GM06990 (cell line): Measurements from ENCODE around the gene DYSF.

Experiments used
- DNase-seq: peaks from one replicate; pipeline ENCODE4 v3.0.0-alpha.2; 2011; ENCODE audit not compliant: insufficient read length; ENCODE audit errors: extremely low read depth
- H3K27me3 ChIP-seq: replicated peaks from 2 replicates; pipeline ENCODE4 v1.6.0; 2011; ENCODE audit warnings: low read length; ENCODE audit not compliant: control insufficient read depth, insufficient read depth
- H3K36me3 ChIP-seq: 2 replicates; pipeline ENCODE4 v1.5.1; 2011; ENCODE audit warnings: low read length; ENCODE audit not compliant: control insufficient read depth, insufficient read depth
- H3K4me3 ChIP-seq: replicated peaks from 2 replicates; pipeline ENCODE4 v1.5.1; 2011; ENCODE audit warnings: low read depth, mild to moderate bottlenecking, control low read depth, low read length
- TF ChIP-seq, protein P1 (sequence below): IDR thresholded peaks from 2 replicates; pipeline ENCODE4 v1.5.1; 2011; ENCODE audit warnings: low read length, control low read depth, mild to moderate bottlenecking, inconsistent platforms; ENCODE audit not compliant: insufficient read depth, poor library complexity, severe bottlenecking

The DYSF gene

DNA sequence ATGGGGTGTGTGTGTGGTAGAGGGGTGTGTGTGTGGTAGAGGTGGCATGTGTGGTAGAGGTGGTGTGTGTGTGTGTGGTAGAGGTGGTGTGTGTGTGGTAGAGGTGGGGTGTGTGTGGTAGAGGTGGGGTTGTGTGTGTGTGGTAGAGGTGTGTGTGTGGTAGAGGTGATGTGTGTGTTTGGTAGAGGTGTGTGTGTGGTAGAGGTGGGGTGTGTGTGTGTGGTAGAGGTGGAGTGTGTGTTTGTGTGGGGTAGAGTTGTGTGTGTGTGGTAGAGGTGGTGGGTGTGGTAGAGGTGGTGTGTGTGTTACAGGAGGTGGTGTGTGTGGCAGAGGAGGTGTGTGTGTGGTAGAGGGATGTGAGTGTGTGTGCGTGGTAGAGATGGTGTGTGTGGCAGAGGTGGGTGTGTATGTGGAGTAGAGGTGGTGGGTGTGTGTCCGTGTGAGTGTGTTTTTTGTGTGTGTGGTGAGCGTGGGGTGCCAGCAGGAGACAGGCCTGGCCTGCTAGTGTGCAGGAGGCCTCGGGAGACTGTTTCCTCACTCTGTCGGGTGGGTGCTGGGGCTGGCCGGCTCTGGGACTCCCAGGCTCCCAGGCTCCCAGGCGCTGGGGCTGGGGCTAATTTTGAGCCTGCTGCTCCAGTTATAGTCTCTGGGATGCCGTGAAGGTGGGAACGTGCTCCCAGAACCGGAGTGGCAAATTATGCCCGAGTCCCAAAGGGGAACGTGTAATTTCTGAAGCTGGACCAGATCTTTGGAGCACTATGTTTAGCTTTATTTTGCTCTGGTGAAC, 165.2 kb downstream of the DYSF start:
- no peak overlapping the region for H3K4me3 ChIP-seq
- no peaks in the 10 kb centered on the region for H3K27me3 ChIP-seq
- no peaks in the 10 kb centered on the region for H3K36me3 ChIP-seq
- DNase-seq = no peak
- TF ChIP-seq, protein P1, sequence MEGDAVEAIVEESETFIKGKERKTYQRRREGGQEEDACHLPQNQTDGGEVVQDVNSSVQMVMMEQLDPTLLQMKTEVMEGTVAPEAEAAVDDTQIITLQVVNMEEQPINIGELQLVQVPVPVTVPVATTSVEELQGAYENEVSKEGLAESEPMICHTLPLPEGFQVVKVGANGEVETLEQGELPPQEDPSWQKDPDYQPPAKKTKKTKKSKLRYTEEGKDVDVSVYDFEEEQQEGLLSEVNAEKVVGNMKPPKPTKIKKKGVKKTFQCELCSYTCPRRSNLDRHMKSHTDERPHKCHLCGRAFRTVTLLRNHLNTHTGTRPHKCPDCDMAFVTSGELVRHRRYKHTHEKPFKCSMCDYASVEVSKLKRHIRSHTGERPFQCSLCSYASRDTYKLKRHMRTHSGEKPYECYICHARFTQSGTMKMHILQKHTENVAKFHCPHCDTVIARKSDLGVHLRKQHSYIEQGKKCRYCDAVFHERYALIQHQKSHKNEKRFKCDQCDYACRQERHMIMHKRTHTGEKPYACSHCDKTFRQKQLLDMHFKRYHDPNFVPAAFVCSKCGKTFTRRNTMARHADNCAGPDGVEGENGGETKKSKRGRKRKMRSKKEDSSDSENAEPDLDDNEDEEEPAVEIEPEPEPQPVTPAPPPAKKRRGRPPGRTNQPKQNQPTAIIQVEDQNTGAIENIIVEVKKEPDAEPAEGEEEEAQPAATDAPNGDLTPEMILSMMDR = no peak

DNA sequence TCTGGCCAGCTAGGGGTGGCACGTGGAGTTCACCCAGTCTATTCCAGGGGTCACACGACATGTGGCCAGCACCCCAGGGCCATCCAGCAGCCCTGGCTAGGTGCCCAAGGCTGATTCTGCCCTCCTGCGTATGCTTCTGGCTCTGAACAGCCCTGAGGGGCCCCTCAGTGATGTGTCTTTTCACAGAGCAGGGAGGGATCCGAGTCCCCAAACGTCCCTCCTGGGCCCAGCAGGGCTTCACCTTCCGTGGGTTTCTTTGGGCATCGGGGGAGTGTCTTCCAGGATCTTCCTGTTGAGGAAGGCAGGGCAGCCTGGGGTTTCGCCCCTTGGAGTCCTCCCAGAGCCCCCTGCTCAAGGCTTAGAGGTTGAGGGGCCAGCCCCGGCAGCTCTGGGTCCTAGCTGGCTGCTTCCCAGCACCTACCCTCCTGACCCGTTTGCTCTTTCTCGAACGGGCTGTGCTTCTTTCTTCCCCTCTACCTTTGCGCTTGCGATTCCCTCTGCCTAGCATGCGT, 165.9 kb downstream of the DYSF start:
- Histone ChIP-seq H3K27me3 (no peaks in the 10 kb centered on the region), H3K4me3 (no peak overlapping the region), H3K36me3 (no peaks in the 10 kb centered on the region)
- DNase-seq = no peak
- TF ChIP-seq, protein P1 = no peak

GRCh38 chr2:71620116-71620515, 166.8 kb downstream of the DYSF start:
- TF ChIP-seq, protein P1 = no peak
- no peak for DNase-seq
- Histone ChIP-seq H3K4me3 (no peak overlapping the region), H3K27me3 (no peaks in the 10 kb centered on the region), H3K36me3 (no peaks in the 10 kb centered on the region)

- H3K36me3 ChIP-seq = no peaks in the 10 kb centered on the region
- no peak for DNase-seq
- TF ChIP-seq, protein P1 = no peak
- no peaks in the 10 kb centered on the region for H3K27me3 ChIP-seq
- no peak overlapping the region for H3K4me3 ChIP-seq
These were observed 167.5 kb downstream of the DYSF start for GRCh38 chr2:71620851-71621251.

DNA sequence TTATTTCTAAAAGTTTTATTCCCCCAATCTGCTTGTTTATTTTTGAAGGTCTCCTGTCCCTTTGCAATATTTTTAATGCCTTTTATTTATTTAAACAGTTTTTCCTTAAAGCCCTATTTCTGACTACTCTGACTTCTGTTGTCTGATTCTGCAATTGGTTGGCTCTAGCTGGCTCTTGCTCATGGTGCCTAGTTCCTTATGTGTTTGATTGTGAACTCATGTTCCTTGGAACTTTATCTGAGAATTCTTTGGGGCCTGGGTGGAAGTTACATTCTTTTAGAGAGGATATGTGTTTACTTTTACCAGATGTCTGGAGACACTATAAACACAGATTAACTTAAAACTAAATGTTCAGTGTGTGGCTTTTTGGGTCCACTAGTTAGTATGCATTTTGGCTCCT, 175.9 kb downstream of the DYSF start:
- Histone ChIP-seq H3K36me3 (no peaks in the 10 kb centered on the region), H3K27me3 (no peaks in the 10 kb centered on the region), H3K4me3 (no peak overlapping the region)
- TF ChIP-seq, protein P1 = no peak
- DNase-seq = no peak
